Activated CD4-positive, alpha-beta T cell treated with anti-CD3 and anti-CD28 coated beads, Interleukin-2, amount 50 U/mL, for 16 hours (primary cell): Measurements from ENCODE around the gene MT1H.
A peak's percentile ranks its signal among the peaks of the same experiment; 100 is the strongest.
"Not testable (repeated sequence)": the region's sequence is repeated elsewhere in the genome, so short reads cannot be mapped to it uniquely, and the experiment has no call there.

Experiments used
- DNase-seq: peaks from one replicate; pipeline ENCODE4 v3.0.0-alpha.2; 2020

The MT1H gene

GRCh38 chr16:56665286-56666261 lies 4.0 kb upstream of the MT1H start:
- not testable (repeated sequence) for DNase-seq

GRCh38 chr16:56667581-56668571 lies 1.7 kb upstream of the MT1H start, which contains the start of gene MT1G:
TSS of gene MT1G (minus strand) at chr16:56668065. CDS start at chr16:56667993, 72 bp downstream.
- peak; percentile 60 for DNase-seq

DNA sequence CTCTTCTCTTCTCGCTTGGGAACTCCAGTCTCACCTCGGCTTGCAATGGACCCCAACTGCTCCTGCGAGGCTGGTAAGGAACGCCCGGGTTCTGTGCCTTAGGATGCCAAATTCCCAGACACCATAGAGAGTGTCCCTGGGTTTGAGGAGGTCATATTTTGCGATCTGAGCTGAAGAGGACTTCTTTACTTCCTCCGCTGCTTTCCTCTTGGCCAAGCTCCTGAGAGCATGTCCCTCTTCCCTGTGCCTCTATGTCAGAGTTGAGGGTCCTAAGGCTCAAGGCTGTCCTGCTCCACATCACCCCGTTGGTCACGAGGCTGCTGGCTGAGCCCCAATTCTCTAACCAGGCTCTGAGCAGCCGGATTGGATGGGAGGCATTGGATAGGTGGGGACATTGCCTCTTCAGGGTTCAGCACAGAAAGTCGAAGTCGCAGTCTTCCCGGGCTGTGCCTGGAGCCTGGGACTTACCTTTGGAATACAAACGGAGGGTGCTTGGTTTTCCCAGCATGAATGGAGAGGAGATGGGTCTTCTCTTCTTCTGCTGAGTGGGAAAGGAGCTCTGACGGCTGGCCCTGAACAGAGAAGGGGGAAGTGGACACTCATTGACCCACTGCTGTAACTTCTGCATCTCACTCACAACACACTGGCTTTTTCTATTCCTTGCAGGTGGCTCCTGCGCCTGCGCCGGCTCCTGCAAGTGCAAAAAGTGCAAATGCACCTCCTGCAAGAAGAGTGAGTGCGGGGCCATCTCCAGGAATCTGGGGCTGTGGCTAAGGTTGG lies 416 bp downstream of the MT1H start:
- no peak for DNase-seq

GRCh38 chr16:56670620-56670934 lies 963 bp downstream of the MT1H start:
- no peak for DNase-seq

DNA sequence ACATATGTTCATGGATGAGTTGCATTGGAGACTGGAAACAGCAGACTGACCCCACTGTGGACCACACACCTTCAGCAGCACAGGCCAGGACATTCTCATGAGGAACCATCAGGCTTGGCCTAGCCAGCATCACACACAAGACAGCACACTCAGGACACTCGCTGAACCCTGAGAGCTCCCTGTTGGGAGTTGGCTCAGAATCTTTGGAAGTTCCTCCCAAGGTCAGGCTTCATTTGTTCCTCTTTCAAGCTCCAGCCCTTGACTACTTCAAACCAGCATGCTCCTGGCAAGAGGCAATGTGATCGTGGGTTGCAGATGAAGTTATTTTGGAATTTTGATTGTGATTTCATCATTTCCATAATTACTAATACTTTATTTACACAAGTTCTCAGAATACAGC lies 2.1 kb downstream of the MT1H start:
- DNase-seq: not testable (repeated sequence)

GRCh38 chr16:56672171-56672570 lies 2.6 kb downstream of the MT1H start:
- not testable (repeated sequence) for DNase-seq

- DNase-seq: no peak
These were observed 3.3 kb downstream of the MT1H start for GRCh38 chr16:56672761-56673536.

- DNase-seq: no peak
These were observed 4.3 kb downstream of the MT1H start for GRCh38 chr16:56673921-56674320.

- not testable (repeated sequence) for DNase-seq
These were observed 5.0 kb downstream of the MT1H start for GRCh38 chr16:56674570-56674969.

- DNase-seq: peak; percentile 20
These were observed 6.1 kb downstream of the MT1H start for GRCh38 chr16:56675685-56676210.

DNA sequence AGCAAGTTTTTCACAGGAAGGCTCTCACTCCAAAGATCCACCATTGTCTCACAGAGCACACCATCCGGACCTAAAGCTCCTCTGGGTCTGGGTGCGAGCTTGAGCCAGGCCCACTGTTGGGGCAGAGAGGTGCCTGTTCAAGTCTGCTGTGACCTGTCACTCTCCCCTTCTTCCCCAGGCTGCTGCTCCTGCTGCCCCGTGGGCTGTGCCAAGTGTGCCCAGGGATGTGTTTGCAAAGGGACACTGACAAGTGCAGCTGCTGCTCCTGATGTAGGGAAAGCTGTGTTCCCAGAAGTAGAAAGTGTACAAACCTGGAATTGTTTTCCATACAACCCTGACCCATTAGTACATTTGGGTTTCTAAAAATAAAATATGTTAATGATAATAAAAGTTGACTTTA lies 7.9 kb downstream of the MT1H start:
- no peak for DNase-seq

- DNase-seq: no peak
These were observed 9.6 kb downstream of the MT1H start for GRCh38 chr16:56679078-56679730.

DNA sequence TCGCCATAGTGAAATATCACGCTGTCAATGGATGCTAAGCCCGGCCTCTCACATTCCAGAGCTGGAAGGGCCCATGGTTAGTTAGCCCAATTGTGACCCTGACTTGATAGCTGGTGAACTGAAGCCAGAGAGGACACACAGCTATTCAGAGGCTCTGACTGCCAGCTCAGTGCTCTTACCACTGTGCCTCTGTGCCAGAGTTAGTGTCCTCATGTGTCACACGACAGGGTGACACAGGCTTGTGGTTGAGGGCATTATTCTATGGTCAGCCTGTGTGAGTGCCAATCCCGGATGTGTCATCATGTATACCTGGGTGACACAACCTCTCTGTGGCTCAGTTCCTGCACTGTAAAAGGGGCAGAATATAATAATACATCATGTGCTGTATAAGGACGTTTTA lies 10.2 kb downstream of the MT1H start:
- peak; percentile 47 for DNase-seq

GRCh38 chr16:56681939-56682702 lies 12.5 kb downstream of the MT1H start, which contains the start of gene MT1X:
TSS of gene MT1X (plus strand) at chr16:56682470. CDS start at chr16:56682541, 71 bp downstream.
- DNase-seq: peak; percentile 92

- DNase-seq: no peak
These were observed 13.2 kb downstream of the MT1H start for GRCh38 chr16:56682703-56683397.

- DNase-seq: no peak
These were observed 14.0 kb downstream of the MT1H start for GRCh38 chr16:56683424-56684172.

DNA sequence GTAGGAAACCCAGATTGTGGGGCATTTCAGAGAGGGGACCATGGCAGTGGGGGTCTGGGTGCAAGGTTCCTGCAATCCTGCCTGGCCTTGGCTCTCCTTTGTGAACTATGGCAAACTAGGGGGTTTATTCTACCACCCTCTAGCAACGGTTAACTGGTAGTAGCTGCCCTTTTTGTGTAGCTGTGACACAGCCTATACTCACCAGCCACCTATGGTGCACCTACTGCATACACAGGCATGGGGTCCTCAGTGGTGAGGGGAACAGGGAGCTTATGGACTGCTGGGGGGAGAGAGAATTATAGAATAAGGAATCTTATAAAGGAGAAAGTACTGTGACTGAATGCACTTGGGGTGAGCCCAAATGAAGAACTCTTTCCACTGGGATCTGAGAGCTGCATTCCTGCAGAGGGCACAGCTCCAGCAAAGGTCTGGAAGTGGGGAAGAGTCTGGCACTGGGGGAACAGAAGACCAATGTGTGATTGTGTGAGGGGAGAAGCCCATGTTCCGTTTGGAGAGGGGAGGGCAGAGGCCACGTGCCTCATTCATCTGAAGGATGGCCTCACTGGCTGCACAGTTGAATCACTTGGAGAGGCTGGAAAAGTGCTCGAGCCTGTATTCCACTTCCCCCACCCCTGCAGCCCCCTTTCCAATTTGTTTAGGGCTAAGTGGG lies 14.8 kb downstream of the MT1H start:
- no peak for DNase-seq
